Nephron progenitor cell (in vitro differentiated cells): ENCODE measurements around the gene HSBP1L1.
A peak's percentile ranks its signal among the peaks of the same experiment; 100 is the strongest.

ENCODE experiments used
- DNase-seq: peaks from one replicate; pipeline ENCODE4 v3.0.0; 2021
- H3K27ac Mint-ChIP-seq: 2 replicates; pipeline ENCODE4 v1.8.0; 2021; ENCODE audit warnings: mild to moderate bottlenecking, moderate library complexity, mixed read lengths
- H3K27me3 Mint-ChIP-seq: 2 replicates; pipeline ENCODE4 v1.8.0; 2021; ENCODE audit warnings: mild to moderate bottlenecking, low read depth, mixed read lengths; ENCODE audit not compliant: poor library complexity
- H3K36me3 Mint-ChIP-seq: 2 replicates; pipeline ENCODE4 v1.8.0; 2021; ENCODE audit warnings: low read depth, mixed read lengths
- H3K4me1 Mint-ChIP-seq: 2 replicates; pipeline ENCODE4 v1.8.0; 2021; ENCODE audit warnings: mixed read lengths
- H3K4me3 Mint-ChIP-seq: 2 replicates; pipeline ENCODE4 v1.8.0; 2021; ENCODE audit warnings: mild to moderate bottlenecking, moderate library complexity, mixed read lengths
- H3K9me3 Mint-ChIP-seq: 2 replicates; pipeline ENCODE4 v1.8.0; 2021; ENCODE audit warnings: mild to moderate bottlenecking, moderate library complexity, mixed read lengths
- CTCF ChIP-seq: fragments of 200-600 bp; sonication (generic); IDR thresholded peaks from 2 replicates; pipeline ENCODE4 v1.5.0; 2021; ENCODE audit warnings: antibody characterized with exemption

HSBP1L1 gene

GRCh38 chr18:79971211-79971952 lies 6.9 kb downstream of the HSBP1L1 start:
- Mint-ChIP-seq H3K4me1 (no peaks in the 10 kb centered on the region), H3K27ac (no peak overlapping the region), H3K36me3 (peaks cover 80% of the 10 kb centered on the region), H3K4me3 (no peak overlapping the region), H3K27me3 (peaks cover 2% of the 10 kb centered on the region), H3K9me3 (no peaks in the 10 kb centered on the region)
- no peak for DNase-seq
- no peak for TF ChIP-seq CTCF

GRCh38 chr18:79971986-79972385 lies 7.5 kb downstream of the HSBP1L1 start:
- no peaks in the 10 kb centered on the region for H3K4me1 Mint-ChIP-seq
- H3K9me3 Mint-ChIP-seq = no peaks in the 10 kb centered on the region
- no peak for TF ChIP-seq CTCF
- H3K27me3 Mint-ChIP-seq = peaks cover 2% of the 10 kb centered on the region
- H3K27ac Mint-ChIP-seq = peak overlapping the region; percentile 4
- H3K36me3 Mint-ChIP-seq = peaks cover 78% of the 10 kb centered on the region
- no peak for DNase-seq
- no peak overlapping the region for H3K4me3 Mint-ChIP-seq

- TF ChIP-seq CTCF = no peak
- H3K4me3 Mint-ChIP-seq = no peak overlapping the region
- H3K4me1 Mint-ChIP-seq = no peaks in the 10 kb centered on the region
- no peaks in the 10 kb centered on the region for H3K9me3 Mint-ChIP-seq
- no peak for DNase-seq
- peaks cover 2% of the 10 kb centered on the region for H3K27me3 Mint-ChIP-seq
- peaks cover 76% of the 10 kb centered on the region for H3K36me3 Mint-ChIP-seq
- H3K27ac Mint-ChIP-seq = no peak overlapping the region
Observed at GRCh38 chr18:79972720-79973119, 8.3 kb downstream of the HSBP1L1 start.

- DNase-seq = no peak
- H3K27ac Mint-ChIP-seq = no peak overlapping the region
- H3K9me3 Mint-ChIP-seq = no peaks in the 10 kb centered on the region
- peaks cover 79% of the 10 kb centered on the region for H3K36me3 Mint-ChIP-seq
- H3K4me1 Mint-ChIP-seq = no peaks in the 10 kb centered on the region
- TF ChIP-seq CTCF = no peak
- H3K4me3 Mint-ChIP-seq = no peak overlapping the region
- peaks cover 2% of the 10 kb centered on the region for H3K27me3 Mint-ChIP-seq
Observed at GRCh38 chr18:79973517-79973916, 9.1 kb downstream of the HSBP1L1 start.

GRCh38 chr18:79974025-79974654 lies 9.7 kb downstream of the HSBP1L1 start:
- Mint-ChIP-seq H3K36me3 (peaks cover 81% of the 10 kb centered on the region), H3K27me3 (peaks cover 2% of the 10 kb centered on the region), H3K4me1 (no peaks in the 10 kb centered on the region), H3K9me3 (no peaks in the 10 kb centered on the region), H3K4me3 (no peak overlapping the region), H3K27ac (no peak overlapping the region)
- DNase-seq = no peak
- TF ChIP-seq CTCF = no peak

GRCh38 chr18:79975043-79975442 lies 10.6 kb downstream of the HSBP1L1 start:
- peaks cover under 1% of the 10 kb centered on the region for H3K4me1 Mint-ChIP-seq
- H3K9me3 Mint-ChIP-seq = no peaks in the 10 kb centered on the region
- H3K4me3 Mint-ChIP-seq = no peak overlapping the region
- peaks cover 82% of the 10 kb centered on the region for H3K36me3 Mint-ChIP-seq
- TF ChIP-seq CTCF = no peak
- no peak overlapping the region for H3K27ac Mint-ChIP-seq
- DNase-seq = no peak
- H3K27me3 Mint-ChIP-seq = peaks cover 2% of the 10 kb centered on the region
